Glutamatergic neuron (in vitro differentiated cells): ENCODE data around the gene CXCL6. TPM values are rescaled to one million over a fixed set of nuclear protein-coding genes. Genes with fewer than 3 reads are reported as not detected.

Source experiments
- DNase-seq: peaks from one replicate; pipeline ENCODE4 v3.0.0; 2022
- H3K27ac Mint-ChIP-seq: one replicate; pipeline ENCODE4 v1.8.0; 2020; ENCODE audit warnings: mild to moderate bottlenecking, mixed read lengths, inconsistent platforms; ENCODE audit not compliant: unreplicated experiment
- H3K27me3 Mint-ChIP-seq: one replicate; pipeline ENCODE4 v1.8.0; 2020; ENCODE audit warnings: mild to moderate bottlenecking, moderate library complexity, mixed read lengths, inconsistent platforms; ENCODE audit not compliant: unreplicated experiment
- H3K36me3 Mint-ChIP-seq: one replicate; pipeline ENCODE4 v1.8.0; 2020; ENCODE audit warnings: mild to moderate bottlenecking, mixed read lengths, inconsistent platforms; ENCODE audit not compliant: unreplicated experiment
- H3K4me1 Mint-ChIP-seq: one replicate; pipeline ENCODE4 v1.8.0; 2020; ENCODE audit warnings: mild to moderate bottlenecking, low read depth, mixed read lengths, inconsistent platforms; ENCODE audit not compliant: unreplicated experiment
- H3K4me3 Mint-ChIP-seq: one replicate; pipeline ENCODE4 v1.8.0; 2020; ENCODE audit warnings: mild to moderate bottlenecking, mixed read lengths, inconsistent platforms; ENCODE audit not compliant: unreplicated experiment
- H3K9me3 Mint-ChIP-seq: one replicate; pipeline ENCODE4 v1.8.0; 2020; ENCODE audit warnings: mild to moderate bottlenecking, moderate library complexity, mixed read lengths, inconsistent platforms; ENCODE audit not compliant: unreplicated experiment
- CTCF ChIP-seq: fragments of 200-600 bp; sonication (generic); IDR thresholded peaks from one replicate; pipeline ENCODE4 v1.5.0; 2021; ENCODE audit not compliant: partially characterized antibody, unreplicated experiment
- total RNA-seq: library from RNA; stranded (reverse); fragmentation: NEBNext Ultra II Directional; extraction: Animal tissue kit (Norgen Biotek cat#: 25700); gene quantifications from one replicate; pipeline ENCODE4 v1.2.1, GENCODE V29; 2021; ENCODE audit not compliant: unreplicated experiment

The CXCL6 gene
- total RNA-seq, 1 donor from 2014 or later = not detected

- Mint-ChIP-seq H3K9me3 (no peaks in the 10 kb centered on the region), H3K4me3 (no peak overlapping the region), H3K36me3 (no peaks in the 10 kb centered on the region), H3K27me3 (peaks cover 6% of the 10 kb centered on the region), H3K4me1 (peaks cover 1% of the 10 kb centered on the region), H3K27ac (no peak overlapping the region)
- TF ChIP-seq CTCF = no peak
- DNase-seq = no peak
These were observed 36.0 kb downstream of the CXCL6 start for GRCh38 chr4:73872316-73873108.

GRCh38 chr4:73874386-73874785, 37.9 kb downstream of the CXCL6 start:
- Mint-ChIP-seq H3K27ac (no peak overlapping the region), H3K9me3 (no peaks in the 10 kb centered on the region), H3K4me3 (no peak overlapping the region), H3K4me1 (peaks cover 1% of the 10 kb centered on the region), H3K36me3 (no peaks in the 10 kb centered on the region), H3K27me3 (peaks cover 2% of the 10 kb centered on the region)
- no peak for DNase-seq
- TF ChIP-seq CTCF = no peak

GRCh38 chr4:73875401-73875800, 38.9 kb downstream of the CXCL6 start:
- H3K27ac Mint-ChIP-seq = no peak overlapping the region
- TF ChIP-seq CTCF = no peak
- H3K4me1 Mint-ChIP-seq = no peaks in the 10 kb centered on the region
- no peak overlapping the region for H3K4me3 Mint-ChIP-seq
- H3K36me3 Mint-ChIP-seq = no peaks in the 10 kb centered on the region
- no peaks in the 10 kb centered on the region for H3K9me3 Mint-ChIP-seq
- H3K27me3 Mint-ChIP-seq = no peaks in the 10 kb centered on the region
- no peak for DNase-seq

GRCh38 chr4:73883306-73883705, 46.8 kb downstream of the CXCL6 start:
- Mint-ChIP-seq H3K9me3 (no peaks in the 10 kb centered on the region), H3K36me3 (no peaks in the 10 kb centered on the region), H3K4me3 (no peak overlapping the region), H3K27ac (no peak overlapping the region), H3K27me3 (no peaks in the 10 kb centered on the region), H3K4me1 (no peaks in the 10 kb centered on the region)
- TF ChIP-seq CTCF = no peak
- no peak for DNase-seq

GRCh38 chr4:73885574-73886267, 49.2 kb downstream of the CXCL6 start:
- Mint-ChIP-seq H3K4me1 (no peaks in the 10 kb centered on the region), H3K4me3 (no peak overlapping the region), H3K27ac (no peak overlapping the region), H3K27me3 (no peaks in the 10 kb centered on the region), H3K9me3 (no peaks in the 10 kb centered on the region), H3K36me3 (no peaks in the 10 kb centered on the region)
- DNase-seq = no peak
- no peak for TF ChIP-seq CTCF
